GM18867 (cell line): ENCODE measurements around the gene ENO2.
"Not testable (repeated sequence)": the region's sequence is repeated elsewhere in the genome, so short reads cannot be mapped to it uniquely, and the experiment has no call there.

ENCODE experiments used
- ATAC-seq: cut with Tn5 transposase; IDR thresholded peaks from one replicate; pipeline ENCODE4 v1.9.1; 2021; ENCODE audit warnings: mild to moderate bottlenecking, moderate library complexity; ENCODE audit not compliant: unreplicated experiment

Gene ENO2

GRCh38 chr12:6914246-6914946 lies at the start of gene ENO2:
ENO2 (plus strand) TSS chr12:6914580; CDS start chr12:6915833, 1,253 bp downstream.
- peak; percentile 72 for ATAC-seq

- ATAC-seq = not testable (repeated sequence)
Measured at GRCh38 chr12:6865307-6865706, 49.1 kb upstream of the ENO2 start.

- ATAC-seq = no peak
Measured at GRCh38 chr12:6866163-6866919, 48.0 kb upstream of the ENO2 start.

- peak; percentile 8 for ATAC-seq
Measured at GRCh38 chr12:6866920-6867412, 47.4 kb upstream of the ENO2 start.

- ATAC-seq = peak; percentile 60
Measured at GRCh38 chr12:6867413-6868210, 46.8 kb upstream of the ENO2 start, which contains the start of gene TPI1. TPI1 (plus strand) TSS chr12:6867531; CDS start chr12:6867567, 36 bp downstream.

GRCh38 chr12:6868211-6869048 lies 46.0 kb upstream of the ENO2 start:
- no peak for ATAC-seq

GRCh38 chr12:6869049-6870021 lies 45.0 kb upstream of the ENO2 start:
- ATAC-seq = no peak

- ATAC-seq = not testable (repeated sequence)
Measured at GRCh38 chr12:6870304-6870703, 44.1 kb upstream of the ENO2 start.

- no peak for ATAC-seq
Measured at GRCh38 chr12:6871052-6871957, 43.1 kb upstream of the ENO2 start.

- ATAC-seq = peak; percentile 25
Measured at GRCh38 chr12:6872073-6873048, 42.0 kb upstream of the ENO2 start.

- ATAC-seq = peak; percentile 71
Measured at GRCh38 chr12:6873094-6874014, 41.0 kb upstream of the ENO2 start, which contains the start of gene SPSB2. SPSB2 (minus strand) TSS chr12:6873303; CDS start chr12:6872901, 402 bp downstream.

GRCh38 chr12:6874015-6874368 lies 40.4 kb upstream of the ENO2 start:
- ATAC-seq = not testable (repeated sequence)

GRCh38 chr12:6879824-6880223 lies 34.6 kb upstream of the ENO2 start:
- ATAC-seq = not testable (repeated sequence)

- no peak for ATAC-seq
Measured at GRCh38 chr12:6883252-6883651, 31.1 kb upstream of the ENO2 start.

- no peak for ATAC-seq
Measured at GRCh38 chr12:6883683-6884082, 30.7 kb upstream of the ENO2 start.

- no peak for ATAC-seq
Measured at GRCh38 chr12:6884539-6884938, 29.8 kb upstream of the ENO2 start.
